ENCODE data around the gene NUBP2. TPM values are rescaled to one million over a fixed set of nuclear protein-coding genes. Genes with fewer than 3 reads are reported as not detected.

NUBP2 gene
- total RNA-seq, 1 experiment from 2014 or later: 89.2 TPM

GRCh38 chr16:1785846-1786170 is 3.0 kb downstream of the NUBP2 start:
- ATAC-seq (no peak), DNase-seq (ENCODE audit: low spot score) (no peak)
- H3K27ac Mint-ChIP-seq: no peak overlapping the region
- no peaks in the 10 kb centered on the region for H3K9me3 Mint-ChIP-seq
- ChIA-PET POLR2A (no interaction called here), CTCF (no interaction called here)
- no peak for TF ChIP-seq ARID4B (CRISPR knock-in tag; IDR thresholded peaks at IDR 0.05; ENCODE audit: borderline replicate concordance)
- no peak for TF ChIP-seq RELA (CRISPR knock-in tag; IDR thresholded peaks at IDR 0.05; ENCODE audit: borderline replicate concordance)
- TF ChIP-seq ATF2 (CRISPR knock-in tag; IDR thresholded peaks at IDR 0.05; ENCODE audit: borderline replicate concordance, low read depth): no peak
- no peak for TF ChIP-seq IRF1 (CRISPR knock-in tag; IDR thresholded peaks at IDR 0.05)
- no peak for TF ChIP-seq ZNF263 (CRISPR knock-in tag; IDR thresholded peaks at IDR 0.05; ENCODE audit: low read depth)
- no peak for TF ChIP-seq USF1 (CRISPR knock-in tag; IDR thresholded peaks at IDR 0.05)
- no peak for TF ChIP-seq ZNF232 (CRISPR knock-in tag; IDR thresholded peaks at IDR 0.05)
- TF ChIP-seq ETV6 (CRISPR knock-in tag; IDR thresholded peaks at IDR 0.05): no peak
- TF ChIP-seq NR2C2 (CRISPR knock-in tag; IDR thresholded peaks at IDR 0.05): no peak
- TF ChIP-seq ZNF671 (CRISPR knock-in tag; IDR thresholded peaks at IDR 0.05): no peak
- no peak for TF ChIP-seq HMGA2 (CRISPR knock-in tag; IDR thresholded peaks at IDR 0.05)
- TF ChIP-seq ZNF512 (CRISPR knock-in tag; IDR thresholded peaks at IDR 0.05; ENCODE audit: borderline replicate concordance): no peak
- no peak for TF ChIP-seq E2F4 (CRISPR knock-in tag; IDR thresholded peaks at IDR 0.05; ENCODE audit: borderline replicate concordance, low read depth)
- TF ChIP-seq ATF1 (CRISPR knock-in tag; IDR thresholded peaks at IDR 0.05): no peak
- no peak for TF ChIP-seq NFE2L1 (CRISPR knock-in tag; IDR thresholded peaks at IDR 0.05)
- no peaks in the 10 kb centered on the region for H3K27me3 Mint-ChIP-seq (ENCODE audit: low read depth)
- peaks cover 7% of the 10 kb centered on the region for H3K4me1 Mint-ChIP-seq
- no peak overlapping the region for H3K4me3 Mint-ChIP-seq
- peaks cover 5% of the 10 kb centered on the region for H3K36me3 Mint-ChIP-seq
